Activated CD4-positive, alpha-beta memory T cell treated with anti-CD3 and anti-CD28 coated beads for 36 hours (primary cell): ENCODE measurements around the gene PRAMEF2. TPM values are rescaled to one million over a fixed set of nuclear protein-coding genes. Genes with fewer than 3 reads are reported as not detected.
"Not testable (repeated sequence)": the region's sequence is repeated elsewhere in the genome, so short reads cannot be mapped to it uniquely, and the experiment has no call there.

Source experiments
- CTCF ChIA-PET: fragments of 350-600 bp; sonication (Branson Sonifier 250); formaldehyde crosslinking; loops from one replicate; lab custom pipeline; 2021; ENCODE audit warnings: antibody characterized with exemption, inconsistent platforms; lab: Charles Lee
- POLR2A ChIA-PET: fragments of 350-600 bp; sonication (Branson Sonifier 250); formaldehyde crosslinking; loops from one replicate; lab custom pipeline; 2021; ENCODE audit warnings: antibody characterized with exemption; lab: Charles Lee
- DNase-seq: peaks from one replicate; pipeline ENCODE4 v3.0.0-alpha.2; 2020
- H3K27ac Mint-ChIP-seq: one replicate; pipeline ENCODE4 v1.8.0; 2021; ENCODE audit warnings: mixed read lengths
- H3K27me3 Mint-ChIP-seq: one replicate; pipeline ENCODE4 v1.8.0; 2021; ENCODE audit warnings: mixed read lengths
- H3K36me3 Mint-ChIP-seq: one replicate; pipeline ENCODE4 v1.8.0; 2021; ENCODE audit warnings: mixed read lengths
- H3K4me1 Mint-ChIP-seq: one replicate; pipeline ENCODE4 v1.8.0; 2021; ENCODE audit warnings: low read depth, mixed read lengths
- H3K4me3 Mint-ChIP-seq: one replicate; pipeline ENCODE4 v1.8.0; 2021; ENCODE audit warnings: mild to moderate bottlenecking, mixed read lengths
- H3K9me3 Mint-ChIP-seq: one replicate; pipeline ENCODE4 v1.8.0; 2021; ENCODE audit warnings: mixed read lengths
- intact Hi-C: fragments of 100-400 bp; cut with micrococcal nuclease; formaldehyde crosslinking; loops from one replicate; pipeline ENCODE4 v1.15.1; 2023
- total RNA-seq, 2 experiments: library from RNA; stranded (reverse); gene quantifications; one replicate each; pipeline ENCODE4 v1.2.3, GENCODE V29; 2021

Gene PRAMEF2
- total RNA-seq, 2 experiments from 2014 or later: not detected

DNA sequence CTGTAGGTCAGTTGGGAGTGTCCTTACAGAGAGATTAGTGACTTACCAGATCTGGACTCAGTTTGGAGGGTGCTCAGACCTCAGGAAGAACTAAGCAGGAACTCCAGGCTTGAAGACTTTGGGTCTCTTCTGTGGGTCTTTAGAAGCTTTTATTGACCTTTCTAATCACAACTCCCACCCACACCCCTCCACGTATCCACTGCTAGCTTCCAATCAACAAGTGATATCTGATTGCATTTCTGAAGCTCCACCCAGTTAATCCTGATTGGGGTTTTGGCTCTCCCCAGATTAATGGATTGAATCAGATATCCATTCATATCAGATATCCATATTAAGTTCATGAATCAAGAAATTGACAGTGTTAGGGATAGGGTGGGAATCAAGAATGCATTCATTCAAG lies 41.3 kb downstream of the PRAMEF2 start, which contains the start of gene PRAMEF10:
PRAMEF10 (minus strand) TSS at position 101 of the 400 bp plus-strand sequence. CDS start 2,423 bp downstream, outside the sequence.
- H3K36me3 Mint-ChIP-seq, H3K27ac Mint-ChIP-seq, H3K9me3 Mint-ChIP-seq, H3K27me3 Mint-ChIP-seq, H3K4me1 Mint-ChIP-seq, H3K4me3 Mint-ChIP-seq, CTCF ChIA-PET, intact Hi-C loops, DNase-seq, POLR2A ChIA-PET: not testable (repeated sequence)

DNA sequence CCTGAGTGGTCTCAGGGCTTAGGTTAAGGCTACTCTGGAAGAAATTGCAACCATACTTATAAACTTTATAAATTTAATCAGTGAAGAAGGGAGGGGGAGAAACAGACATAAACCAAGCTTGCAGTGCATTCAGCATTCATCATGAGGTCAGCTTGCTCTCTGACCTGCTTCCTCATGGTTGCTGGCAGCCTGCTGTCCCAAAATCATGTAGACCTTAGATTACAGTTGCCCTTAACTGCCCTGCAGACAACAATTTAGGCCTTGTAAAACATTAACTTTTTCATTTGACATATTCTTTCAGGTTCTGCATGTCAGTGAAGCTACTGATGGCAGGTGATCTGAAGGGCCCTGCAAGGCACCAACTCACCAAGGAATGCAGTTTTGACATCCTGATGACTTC lies 42.3 kb downstream of the PRAMEF2 start:
- H3K4me3 Mint-ChIP-seq, CTCF ChIA-PET, H3K36me3 Mint-ChIP-seq, POLR2A ChIA-PET, DNase-seq, H3K4me1 Mint-ChIP-seq, H3K27ac Mint-ChIP-seq, H3K9me3 Mint-ChIP-seq, intact Hi-C loops, H3K27me3 Mint-ChIP-seq: not testable (repeated sequence)

DNA sequence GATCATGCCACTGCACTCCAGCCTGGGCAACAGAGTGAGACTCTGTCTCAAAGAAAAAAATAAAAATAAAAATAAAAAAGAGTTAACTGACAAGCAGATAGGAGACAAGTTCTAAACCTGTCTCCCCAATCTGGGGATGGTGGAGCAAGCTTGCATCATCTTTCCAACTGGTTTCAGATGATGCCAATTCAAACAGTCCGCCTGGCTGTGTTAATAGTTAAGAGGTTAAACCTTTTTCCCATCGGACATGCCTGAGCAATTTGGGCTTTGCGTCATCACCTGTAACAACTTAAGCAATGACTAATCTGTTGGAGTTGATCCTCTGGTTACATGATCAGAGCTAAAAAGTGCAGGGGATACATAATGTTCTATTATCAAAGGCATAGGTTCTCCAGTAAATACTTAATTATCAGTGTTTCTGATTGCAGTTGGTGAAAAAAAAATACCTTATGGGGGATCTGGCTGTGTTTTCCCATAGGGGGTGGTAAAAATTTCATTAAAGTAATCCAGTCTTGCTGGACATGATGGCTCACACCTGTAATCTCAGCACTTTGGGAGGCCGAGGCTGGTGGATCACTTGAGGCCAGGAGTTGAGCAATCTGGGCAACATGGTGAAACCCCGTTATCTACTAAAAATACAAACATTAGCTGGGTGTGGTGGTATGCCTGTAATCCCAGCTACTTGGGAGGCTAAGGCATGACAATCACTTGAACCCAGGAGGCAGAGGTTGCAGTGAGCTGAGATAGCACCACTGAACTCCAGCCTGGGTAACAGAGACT lies 47.1 kb downstream of the PRAMEF2 start:
- H3K27me3 Mint-ChIP-seq, POLR2A ChIA-PET, intact Hi-C loops, H3K36me3 Mint-ChIP-seq, H3K9me3 Mint-ChIP-seq, H3K4me1 Mint-ChIP-seq, DNase-seq, H3K4me3 Mint-ChIP-seq, CTCF ChIA-PET, H3K27ac Mint-ChIP-seq: not testable (repeated sequence)

Other genes starting within 250 kb of the PRAMEF2 start
- 10 to 100 TPM; 57.6 to 58.8 TPM for gene DHRS3, start 238.9 kb upstream of the PRAMEF2 start, total RNA-seq
- not detected for gene AADACL4, start 213.0 kb upstream of the PRAMEF2 start, total RNA-seq
- not detected for gene AADACL3, start 141.0 kb upstream of the PRAMEF2 start, total RNA-seq
- not detected for gene CFAP107, start 110.9 kb upstream of the PRAMEF2 start, total RNA-seq
- gene PRAMEF12, start 83.3 kb upstream of the PRAMEF2 start, total RNA-seq: not detected
- not detected for gene PRAMEF1, start 65.7 kb upstream of the PRAMEF2 start, total RNA-seq
- not detected for gene PRAMEF11, start 25.7 kb upstream of the PRAMEF2 start, total RNA-seq
- gene HNRNPCL1, start 8.4 kb upstream of the PRAMEF2 start, total RNA-seq: not detected
- gene PRAMEF4, start 29.1 kb downstream of the PRAMEF2 start, total RNA-seq: not detected
- not detected for gene PRAMEF10, start 41.2 kb downstream of the PRAMEF2 start, total RNA-seq
- gene PRAMEF7, start 59.5 kb downstream of the PRAMEF2 start, total RNA-seq: not detected
- gene PRAMEF6, start 90.5 kb downstream of the PRAMEF2 start, total RNA-seq: not detected
- not detected for gene PRAMEF27, start 199.5 kb downstream of the PRAMEF2 start, total RNA-seq
- not detected for gene HNRNPCL3, start 203.7 kb downstream of the PRAMEF2 start, total RNA-seq
- gene PRAMEF25, start 213.7 kb downstream of the PRAMEF2 start, total RNA-seq: not detected